Ectodermal cell (in vitro differentiated cells): Measurements from ENCODE around the gene CCDC93.

Source experiments
- H3K27ac ChIP-seq: 2 replicates; pipeline ENCODE4 v1.7.0; 2013; ENCODE audit warnings: mild to moderate bottlenecking, low read depth, low read length; ENCODE audit not compliant: insufficient read depth, poor library complexity, severe bottlenecking
- H3K27me3 ChIP-seq: 2 replicates; pipeline ENCODE4 v1.7.0; 2013; ENCODE audit warnings: mild to moderate bottlenecking, low read length; ENCODE audit not compliant: insufficient read depth, control insufficient read depth, poor library complexity, severe bottlenecking
- H3K36me3 ChIP-seq: one replicate; pipeline ENCODE4 v1.7.0; 2013; ENCODE audit warnings: low read length; ENCODE audit not compliant: control insufficient read depth, insufficient read depth
- H3K4me1 ChIP-seq: one replicate; pipeline ENCODE4 v1.7.0; 2013; ENCODE audit warnings: low read length; ENCODE audit not compliant: control insufficient read depth, insufficient read depth
- H3K4me3 ChIP-seq: 2 replicates; pipeline ENCODE4 v1.7.0; 2013; ENCODE audit warnings: low read depth, low read length, control low read depth; ENCODE audit not compliant: insufficient read depth
- H3K9me3 ChIP-seq: 2 replicates; pipeline ENCODE4 v1.7.0; 2013; ENCODE audit warnings: mild to moderate bottlenecking, low read length, moderate library complexity; ENCODE audit not compliant: control insufficient read depth
- WGBS, 2 experiments: methylation state at CpG; one replicate each; pipeline ENCODE4 v1.1.7; 2013; ENCODE audit warnings: missing lambda C conversion rate in 2 of 2; 5-methylcytosine and 5-hydroxymethylcytosine counted together

The CCDC93 gene

GRCh38 chr2:117958186-117958585, 55.7 kb downstream of the CCDC93 start:
- Histone ChIP-seq H3K27me3 (no peaks in the 10 kb centered on the region), H3K9me3 (no peaks in the 10 kb centered on the region), H3K4me1 (no peaks in the 10 kb centered on the region), H3K36me3 (peaks cover 6% of the 10 kb centered on the region), H3K4me3 (no peak overlapping the region), H3K27ac (no peak overlapping the region)
- WGBS, 2 experiments: 98% methylated on average over 5 of the region's 5 CpGs

GRCh38 chr2:117957616-117958015, 56.3 kb downstream of the CCDC93 start:
- Histone ChIP-seq H3K4me1 (no peaks in the 10 kb centered on the region), H3K4me3 (no peak overlapping the region), H3K36me3 (peaks cover 6% of the 10 kb centered on the region), H3K27ac (no peak overlapping the region), H3K9me3 (no peaks in the 10 kb centered on the region), H3K27me3 (no peaks in the 10 kb centered on the region)
- WGBS, 2 experiments: 100% methylated on average over 1 of the region's 1 CpG

GRCh38 chr2:117956036-117956796, 57.7 kb downstream of the CCDC93 start:
- no peaks in the 10 kb centered on the region for H3K27me3 ChIP-seq
- no peak overlapping the region for H3K4me3 ChIP-seq
- H3K4me1 ChIP-seq: no peaks in the 10 kb centered on the region
- H3K9me3 ChIP-seq: no peaks in the 10 kb centered on the region
- WGBS, 2 experiments: 82 to 88% methylated on average over 1 of the region's 1 CpG
- H3K27ac ChIP-seq: no peak overlapping the region
- peaks cover 12% of the 10 kb centered on the region for H3K36me3 ChIP-seq

GRCh38 chr2:117953231-117953630, 60.6 kb downstream of the CCDC93 start:
- H3K4me1 ChIP-seq: no peaks in the 10 kb centered on the region
- no peak overlapping the region for H3K4me3 ChIP-seq
- no peaks in the 10 kb centered on the region for H3K27me3 ChIP-seq
- peaks cover 12% of the 10 kb centered on the region for H3K36me3 ChIP-seq
- H3K27ac ChIP-seq: no peak overlapping the region
- H3K9me3 ChIP-seq: no peaks in the 10 kb centered on the region

GRCh38 chr2:117952701-117953100, 61.2 kb downstream of the CCDC93 start:
- H3K9me3 ChIP-seq: no peaks in the 10 kb centered on the region
- no peak overlapping the region for H3K4me3 ChIP-seq
- no peak overlapping the region for H3K27ac ChIP-seq
- no peaks in the 10 kb centered on the region for H3K4me1 ChIP-seq
- H3K36me3 ChIP-seq: peaks cover 12% of the 10 kb centered on the region
- no peaks in the 10 kb centered on the region for H3K27me3 ChIP-seq

- Histone ChIP-seq H3K4me3 (no peak overlapping the region), H3K9me3 (no peaks in the 10 kb centered on the region), H3K27me3 (no peaks in the 10 kb centered on the region), H3K27ac (no peak overlapping the region), H3K4me1 (no peaks in the 10 kb centered on the region), H3K36me3 (peaks cover 10% of the 10 kb centered on the region)
- WGBS, 2 experiments: 97% methylated on average over 3 to 4 of the region's 4 CpGs
Observed at GRCh38 chr2:117952228-117952627, 61.6 kb downstream of the CCDC93 start.

- Histone ChIP-seq H3K27me3 (no peaks in the 10 kb centered on the region), H3K4me1 (no peaks in the 10 kb centered on the region), H3K9me3 (no peaks in the 10 kb centered on the region), H3K27ac (no peak overlapping the region), H3K4me3 (no peak overlapping the region), H3K36me3 (peaks cover 9% of the 10 kb centered on the region)
- WGBS, 2 experiments: 90 to 92% methylated on average over 5 of the region's 5 CpGs
Observed at GRCh38 chr2:117949806-117950205, 64.1 kb downstream of the CCDC93 start.

- Histone ChIP-seq H3K36me3 (peaks cover 15% of the 10 kb centered on the region), H3K4me1 (no peaks in the 10 kb centered on the region), H3K27ac (no peak overlapping the region), H3K9me3 (no peaks in the 10 kb centered on the region), H3K4me3 (no peak overlapping the region), H3K27me3 (no peaks in the 10 kb centered on the region)
- WGBS, 2 experiments: 60 to 88% methylated on average over 1 of the region's 1 CpG
Observed at GRCh38 chr2:117948615-117949014, 65.3 kb downstream of the CCDC93 start.

GRCh38 chr2:117945296-117945695, 68.6 kb downstream of the CCDC93 start:
- no peaks in the 10 kb centered on the region for H3K4me1 ChIP-seq
- no peak overlapping the region for H3K4me3 ChIP-seq
- H3K36me3 ChIP-seq: peaks cover 10% of the 10 kb centered on the region
- no peaks in the 10 kb centered on the region for H3K9me3 ChIP-seq
- no peaks in the 10 kb centered on the region for H3K27me3 ChIP-seq
- 95 to 98% methylated on average over 5 of the region's 5 CpGs for WGBS, 2 experiments
- no peak overlapping the region for H3K27ac ChIP-seq

- Histone ChIP-seq H3K4me1 (no peaks in the 10 kb centered on the region), H3K27ac (no peak overlapping the region), H3K27me3 (no peaks in the 10 kb centered on the region), H3K4me3 (no peak overlapping the region), H3K9me3 (no peaks in the 10 kb centered on the region), H3K36me3 (peaks cover 10% of the 10 kb centered on the region)
- WGBS, 2 experiments: 91 to 96% methylated on average over 2 of the region's 2 CpGs
Observed at GRCh38 chr2:117944816-117945215, 69.1 kb downstream of the CCDC93 start.
